ENCODE measurements around the gene PCBP3. TPM values are rescaled to one million over a fixed set of nuclear protein-coding genes. Genes with fewer than 3 reads are reported as not detected.
A peak's percentile ranks its signal among the peaks of the same experiment; 100 is the strongest.

Gene PCBP3
- total and polyA plus RNA-seq, 10 of the 15 experiments (the other 5 are each of a cell fraction or from before 2014, with no cell fraction given) = 0.09 to 1.3 (median 0.46) TPM; not detected in 3

GRCh38 chr21:45615145-45615711 is 28.3 kb upstream of the PCBP3 start (continued):
- TF ChIP-seq ZBTB40 (IDR thresholded peaks at IDR 0.05; ENCODE audit: borderline replicate concordance) (peak; percentile 60; the same call in 1 of the 2 replicates), BCL11A (IDR thresholded peaks at IDR 0.05; ENCODE audit: low read depth, low read length) (peak; percentile 81), CHD4 (IDR thresholded peaks at IDR 0.05) (no peak), CBX5 (IDR thresholded peaks at IDR 0.05; ENCODE audit: low read depth) (0 out of 2 replicates have a peak, but pooled peaks have one; percentile 22), TCF12 (IDR thresholded peaks at IDR 0.05; ENCODE audit: low read depth, low read length) (peak; percentile 99), MEF2A (IDR thresholded peaks at IDR 0.05; ENCODE audit: insufficient read depth, low read depth, low read length) (0 out of 2 replicates have a peak, but pooled peaks have one; percentile 52), ZNF687 (IDR thresholded peaks at IDR 0.05) (peak; percentile 78), ESRRA (IDR thresholded peaks at IDR 0.05; ENCODE audit: low read length) (no peak), HSF1 (IDR thresholded peaks at IDR 0.05; ENCODE audit: low read depth, low read length) (no peak), TCF3 (IDR thresholded peaks at IDR 0.05; ENCODE audit: borderline replicate concordance, insufficient read depth, low read depth, low read length) (peak; percentile 85), PAX5 (IDR thresholded peaks at IDR 0.05; ENCODE audit: borderline replicate concordance, low read depth, low read length) (peak; percentile 94), RUNX3 (IDR thresholded peaks at IDR 0.05; ENCODE audit: low read length) (peak; percentile 89), STAT1 (conservative IDR thresholded peaks at IDR 0.05) (no peak), POU2F2 (IDR thresholded peaks at IDR 0.05; ENCODE audit: borderline replicate concordance, low read depth, low read length) (peak; percentile 41; the same call in 1 of the 3 replicates), ATF3 (IDR thresholded peaks at IDR 0.05; ENCODE audit: borderline replicate concordance, extremely low read depth, low read depth, low read length) (no peak), IKZF1 (conservative IDR thresholded peaks at IDR 0.05) (peak; percentile 88)

Data from GM12878 (cell line).